ENCODE measurements around the gene FBXL4.

FBXL4 gene

GRCh38 chr6:98832284-98833056 lies 115.3 kb downstream of the FBXL4 start:
- Mint-ChIP-seq H3K4me1 (ENCODE audit: low read depth) (peaks cover 52% of the 10 kb centered on the region), H3K36me3 (ENCODE audit: low read depth) (no peaks in the 10 kb centered on the region), H3K27me3 (peaks cover 84% of the 10 kb centered on the region), H3K4me3 (peak overlapping the region; percentile 73), H3K9me3 (no peaks in the 10 kb centered on the region), H3K27ac (peak overlapping the region; percentile 45)

GRCh38 chr6:98831959-98832283 lies 115.8 kb downstream of the FBXL4 start:
- peaks cover 84% of the 10 kb centered on the region for H3K27me3 Mint-ChIP-seq
- peaks cover 56% of the 10 kb centered on the region for H3K4me1 Mint-ChIP-seq (ENCODE audit: low read depth)
- H3K36me3 Mint-ChIP-seq (ENCODE audit: low read depth): peaks cover 4% of the 10 kb centered on the region
- no peaks in the 10 kb centered on the region for H3K9me3 Mint-ChIP-seq
- no peak overlapping the region for H3K27ac Mint-ChIP-seq
- H3K4me3 Mint-ChIP-seq: peak overlapping the region; percentile 49

- H3K4me1 Mint-ChIP-seq (ENCODE audit: low read depth): peaks cover 54% of the 10 kb centered on the region
- H3K9me3 Mint-ChIP-seq: no peaks in the 10 kb centered on the region
- no peak overlapping the region for H3K27ac Mint-ChIP-seq
- peaks cover 4% of the 10 kb centered on the region for H3K36me3 Mint-ChIP-seq (ENCODE audit: low read depth)
- peaks cover 84% of the 10 kb centered on the region for H3K27me3 Mint-ChIP-seq
- H3K4me3 Mint-ChIP-seq: peak overlapping the region; percentile 56
These were observed 116.4 kb downstream of the FBXL4 start for GRCh38 chr6:98831057-98831958.

- H3K4me3 Mint-ChIP-seq: no peak overlapping the region
- peaks cover 54% of the 10 kb centered on the region for H3K4me1 Mint-ChIP-seq (ENCODE audit: low read depth)
- H3K9me3 Mint-ChIP-seq: no peaks in the 10 kb centered on the region
- H3K27ac Mint-ChIP-seq: no peak overlapping the region
- peaks cover 4% of the 10 kb centered on the region for H3K36me3 Mint-ChIP-seq (ENCODE audit: low read depth)
- peaks cover 88% of the 10 kb centered on the region for H3K27me3 Mint-ChIP-seq
These were observed 117.6 kb downstream of the FBXL4 start for GRCh38 chr6:98830146-98830545.

- no peaks in the 10 kb centered on the region for H3K9me3 Mint-ChIP-seq
- H3K27ac Mint-ChIP-seq: no peak overlapping the region
- H3K4me1 Mint-ChIP-seq (ENCODE audit: low read depth): peaks cover 56% of the 10 kb centered on the region
- H3K27me3 Mint-ChIP-seq: peaks cover 94% of the 10 kb centered on the region
- H3K4me3 Mint-ChIP-seq: no peak overlapping the region
- peaks cover 4% of the 10 kb centered on the region for H3K36me3 Mint-ChIP-seq (ENCODE audit: low read depth)
These were observed 118.8 kb downstream of the FBXL4 start for GRCh38 chr6:98828941-98829411.

- Mint-ChIP-seq H3K27me3 (peaks cover 94% of the 10 kb centered on the region), H3K27ac (no peak overlapping the region), H3K4me3 (no peak overlapping the region), H3K9me3 (no peaks in the 10 kb centered on the region), H3K36me3 (ENCODE audit: low read depth) (peaks cover 4% of the 10 kb centered on the region), H3K4me1 (ENCODE audit: low read depth) (peaks cover 55% of the 10 kb centered on the region)
These were observed 119.4 kb downstream of the FBXL4 start for GRCh38 chr6:98828211-98828788.

- no peak overlapping the region for H3K4me3 Mint-ChIP-seq
- H3K27ac Mint-ChIP-seq: no peak overlapping the region
- no peaks in the 10 kb centered on the region for H3K9me3 Mint-ChIP-seq
- peaks cover 4% of the 10 kb centered on the region for H3K36me3 Mint-ChIP-seq (ENCODE audit: low read depth)
- H3K27me3 Mint-ChIP-seq: peaks cover 93% of the 10 kb centered on the region
- H3K4me1 Mint-ChIP-seq (ENCODE audit: low read depth): peaks cover 47% of the 10 kb centered on the region
These were observed 120.2 kb downstream of the FBXL4 start for GRCh38 chr6:98827295-98828159.

- Mint-ChIP-seq H3K4me1 (ENCODE audit: low read depth) (peaks cover 32% of the 10 kb centered on the region), H3K36me3 (ENCODE audit: low read depth) (peaks cover 4% of the 10 kb centered on the region), H3K27me3 (peaks cover 96% of the 10 kb centered on the region), H3K9me3 (no peaks in the 10 kb centered on the region), H3K4me3 (no peak overlapping the region), H3K27ac (no peak overlapping the region)
These were observed 122.0 kb downstream of the FBXL4 start for GRCh38 chr6:98825600-98826230.

- no peaks in the 10 kb centered on the region for H3K9me3 Mint-ChIP-seq
- no peak overlapping the region for H3K27ac Mint-ChIP-seq
- H3K36me3 Mint-ChIP-seq (ENCODE audit: low read depth): peaks cover 4% of the 10 kb centered on the region
- H3K27me3 Mint-ChIP-seq: peaks cover 93% of the 10 kb centered on the region
- peak overlapping the region; percentile 6 for H3K4me3 Mint-ChIP-seq
- H3K4me1 Mint-ChIP-seq (ENCODE audit: low read depth): peaks cover 30% of the 10 kb centered on the region
These were observed 122.7 kb downstream of the FBXL4 start for GRCh38 chr6:98824902-98825599.

GRCh38 chr6:98824162-98824901 lies 123.4 kb downstream of the FBXL4 start:
- no peak overlapping the region for H3K4me3 Mint-ChIP-seq
- no peak overlapping the region for H3K27ac Mint-ChIP-seq
- H3K27me3 Mint-ChIP-seq: peaks cover 93% of the 10 kb centered on the region
- H3K36me3 Mint-ChIP-seq (ENCODE audit: low read depth): peaks cover 4% of the 10 kb centered on the region
- no peaks in the 10 kb centered on the region for H3K9me3 Mint-ChIP-seq
- H3K4me1 Mint-ChIP-seq (ENCODE audit: low read depth): peaks cover 30% of the 10 kb centered on the region

- Mint-ChIP-seq H3K27ac (no peak overlapping the region), H3K4me3 (peak overlapping the region; percentile 21)
These were observed 124.2 kb downstream of the FBXL4 start for GRCh38 chr6:98823428-98824161.

GRCh38 chr6:98821756-98822405 lies 125.9 kb downstream of the FBXL4 start:
- peaks cover 84% of the 10 kb centered on the region for H3K27me3 Mint-ChIP-seq
- no peaks in the 10 kb centered on the region for H3K36me3 Mint-ChIP-seq (ENCODE audit: low read depth)
- no peaks in the 10 kb centered on the region for H3K9me3 Mint-ChIP-seq
- H3K4me3 Mint-ChIP-seq: no peak overlapping the region
- peaks cover 19% of the 10 kb centered on the region for H3K4me1 Mint-ChIP-seq (ENCODE audit: low read depth)
- no peak overlapping the region for H3K27ac Mint-ChIP-seq

More at GRCh38 chr6:98823428-98824161, 124.2 kb downstream of the FBXL4 start:
- H3K36me3 Mint-ChIP-seq (ENCODE audit: low read depth): peaks cover 4% of the 10 kb centered on the region
- H3K9me3 Mint-ChIP-seq: no peaks in the 10 kb centered on the region
- peaks cover 93% of the 10 kb centered on the region for H3K27me3 Mint-ChIP-seq
- peaks cover 30% of the 10 kb centered on the region for H3K4me1 Mint-ChIP-seq (ENCODE audit: low read depth)
